ENCODE measurements around the gene DRAM1.
A peak's percentile ranks its signal among the peaks of the same experiment; 100 is the strongest.
"Not testable (repeated sequence)": the region's sequence is repeated elsewhere in the genome, so short reads cannot be mapped to it uniquely, and the experiment has no call there.

The DRAM1 gene

DNA sequence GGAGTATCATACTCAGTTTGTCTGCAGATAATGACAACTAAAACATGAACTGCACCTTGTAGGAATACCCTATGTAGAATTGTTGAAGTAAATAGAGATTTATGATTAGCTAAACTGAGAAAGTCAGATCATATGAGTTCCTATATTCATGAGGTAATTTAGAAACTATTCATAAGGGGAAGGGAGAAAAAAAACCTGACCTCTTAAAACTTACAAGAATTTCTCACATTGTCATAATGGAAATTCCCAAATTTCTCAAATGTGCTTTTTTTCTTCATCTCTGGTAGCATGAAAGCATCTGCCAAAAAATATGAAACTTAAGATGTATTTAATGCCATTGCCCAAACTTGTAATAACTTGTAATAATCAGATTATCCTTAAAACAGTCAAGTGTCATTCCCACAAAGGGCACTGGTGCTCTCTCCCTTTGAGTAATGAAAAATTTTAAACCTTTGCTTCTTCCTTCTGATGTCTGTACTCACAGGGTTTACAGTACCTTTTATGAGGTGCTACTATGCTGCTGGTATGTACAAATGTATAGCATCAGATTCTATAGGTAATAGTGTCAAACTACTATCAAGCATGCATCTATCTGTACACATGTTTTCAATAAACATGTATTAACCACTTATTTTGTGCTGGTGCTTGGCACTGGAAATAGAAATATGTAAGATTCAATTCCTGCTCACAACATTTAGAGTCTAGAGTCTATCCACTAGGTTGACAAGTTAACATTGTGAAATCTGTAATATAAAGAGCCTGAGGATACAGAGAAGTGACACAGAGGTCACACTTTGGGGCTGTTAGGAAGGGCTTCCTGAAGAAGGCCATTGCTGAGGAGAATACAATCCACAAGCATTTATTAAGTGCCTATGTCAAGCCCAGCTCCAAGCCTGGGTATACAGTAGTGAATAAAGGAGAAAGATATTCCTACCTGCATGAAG, 17.4 kb upstream of the DRAM1 start:
- Histone ChIP-seq H3K4me3 (ENCODE audit: low read depth, low read length) (no peak overlapping the region), H3K79me2 (ENCODE audit: control insufficient read depth, insufficient read depth, low read length, unreplicated experiment) (no peaks in the 10 kb centered on the region), H3K4me1 (ENCODE audit: control insufficient read depth, insufficient read depth, low read length, unreplicated experiment) (peaks cover 26% of the 10 kb centered on the region), H3K27ac (ENCODE audit: low read depth, low read length) (no peak overlapping the region; the same call in 1 of the 2 replicates), H3K27me3 (ENCODE audit: insufficient read depth, low read length) (no peaks in the 10 kb centered on the region), H3K36me3 (ENCODE audit: insufficient read depth, low read length) (no peaks in the 10 kb centered on the region), H2AFZ (ENCODE audit: low read length, unreplicated experiment) (no peak overlapping the region)

DNA sequence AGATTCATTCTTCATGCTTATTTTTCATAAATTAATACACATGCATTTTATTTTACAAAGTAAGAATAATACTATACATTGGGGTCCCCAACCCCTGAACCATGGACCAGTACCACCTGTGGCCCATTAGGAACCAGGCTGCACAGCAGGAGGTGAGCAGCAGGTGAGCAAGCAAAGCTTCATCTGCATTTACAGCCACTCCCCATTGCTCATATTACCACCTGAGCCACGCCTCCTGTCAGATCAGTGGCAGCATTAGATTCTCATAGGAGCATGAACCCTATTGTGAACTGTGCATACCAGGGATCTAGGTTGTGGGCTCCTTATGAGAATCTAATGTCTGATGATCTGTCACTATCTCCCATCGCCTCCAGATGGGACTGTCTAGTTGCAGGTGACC, 15.7 kb upstream of the DRAM1 start:
- not testable (repeated sequence) for H2AFZ ChIP-seq (ENCODE audit: low read length, unreplicated experiment); H3K27ac ChIP-seq (ENCODE audit: low read depth, low read length); H3K36me3 ChIP-seq (ENCODE audit: insufficient read depth, low read length); H3K79me2 ChIP-seq (ENCODE audit: control insufficient read depth, insufficient read depth, low read length, unreplicated experiment); H3K4me3 ChIP-seq (ENCODE audit: low read depth, low read length); H3K27me3 ChIP-seq (ENCODE audit: insufficient read depth, low read length)
- peaks cover 20% of the 10 kb centered on the region for H3K4me1 ChIP-seq (ENCODE audit: control insufficient read depth, insufficient read depth, low read length, unreplicated experiment)

DNA sequence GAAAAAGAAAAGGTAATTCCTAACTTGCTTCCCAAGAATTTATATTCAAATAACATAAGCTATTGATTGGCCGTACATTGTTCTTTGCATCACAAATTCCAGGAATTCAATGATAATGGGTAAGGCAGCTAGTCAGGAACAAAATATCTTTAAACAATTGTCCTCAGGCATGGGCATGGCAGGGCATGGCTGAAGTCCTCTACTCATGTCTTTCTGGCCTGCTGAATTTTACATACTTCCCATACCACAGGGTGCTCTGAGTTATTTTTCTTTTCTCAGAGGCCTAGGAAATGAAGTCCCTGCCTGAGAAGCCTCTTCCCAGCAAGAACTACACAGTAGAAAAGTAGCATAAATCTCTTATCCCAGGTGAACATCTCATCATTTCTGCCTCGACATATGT, 15.1 kb upstream of the DRAM1 start:
- Histone ChIP-seq H3K4me3 (ENCODE audit: low read depth, low read length) (no peak overlapping the region), H3K27me3 (ENCODE audit: insufficient read depth, low read length) (no peaks in the 10 kb centered on the region), H3K36me3 (ENCODE audit: insufficient read depth, low read length) (no peaks in the 10 kb centered on the region), H3K79me2 (ENCODE audit: control insufficient read depth, insufficient read depth, low read length, unreplicated experiment) (no peaks in the 10 kb centered on the region), H3K27ac (ENCODE audit: low read depth, low read length) (no peak overlapping the region), H3K4me1 (ENCODE audit: control insufficient read depth, insufficient read depth, low read length, unreplicated experiment) (peaks cover 17% of the 10 kb centered on the region), H2AFZ (ENCODE audit: low read length, unreplicated experiment) (no peak overlapping the region)

DNA sequence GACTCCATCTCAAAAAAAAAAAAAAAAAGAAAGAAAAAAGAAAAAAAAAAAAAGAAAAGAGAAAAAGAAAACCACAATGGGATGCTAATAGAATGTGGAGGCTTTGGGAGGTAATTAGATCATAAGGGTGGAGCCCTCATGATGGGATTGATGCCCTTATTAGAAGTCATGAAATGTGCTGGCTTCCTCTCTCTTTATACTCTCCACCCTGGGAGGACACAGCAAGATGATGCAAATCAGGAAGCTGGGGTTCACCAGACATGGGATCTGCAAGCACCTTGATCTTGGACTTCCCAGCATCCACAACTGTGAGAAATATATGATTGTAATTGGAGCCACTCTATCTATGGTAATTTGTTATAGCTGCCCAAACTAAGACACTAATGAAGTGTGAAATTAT, 13.4 kb upstream of the DRAM1 start:
- Histone ChIP-seq H3K4me3 (ENCODE audit: low read depth, low read length) (no peak overlapping the region), H3K36me3 (ENCODE audit: insufficient read depth, low read length) (no peaks in the 10 kb centered on the region), H2AFZ (ENCODE audit: low read length, unreplicated experiment) (no peak overlapping the region), H3K4me1 (ENCODE audit: control insufficient read depth, insufficient read depth, low read length, unreplicated experiment) (peaks cover 10% of the 10 kb centered on the region), H3K27ac (ENCODE audit: low read depth, low read length) (no peak overlapping the region), H3K27me3 (ENCODE audit: insufficient read depth, low read length) (no peaks in the 10 kb centered on the region), H3K79me2 (ENCODE audit: control insufficient read depth, insufficient read depth, low read length, unreplicated experiment) (no peaks in the 10 kb centered on the region)

DNA sequence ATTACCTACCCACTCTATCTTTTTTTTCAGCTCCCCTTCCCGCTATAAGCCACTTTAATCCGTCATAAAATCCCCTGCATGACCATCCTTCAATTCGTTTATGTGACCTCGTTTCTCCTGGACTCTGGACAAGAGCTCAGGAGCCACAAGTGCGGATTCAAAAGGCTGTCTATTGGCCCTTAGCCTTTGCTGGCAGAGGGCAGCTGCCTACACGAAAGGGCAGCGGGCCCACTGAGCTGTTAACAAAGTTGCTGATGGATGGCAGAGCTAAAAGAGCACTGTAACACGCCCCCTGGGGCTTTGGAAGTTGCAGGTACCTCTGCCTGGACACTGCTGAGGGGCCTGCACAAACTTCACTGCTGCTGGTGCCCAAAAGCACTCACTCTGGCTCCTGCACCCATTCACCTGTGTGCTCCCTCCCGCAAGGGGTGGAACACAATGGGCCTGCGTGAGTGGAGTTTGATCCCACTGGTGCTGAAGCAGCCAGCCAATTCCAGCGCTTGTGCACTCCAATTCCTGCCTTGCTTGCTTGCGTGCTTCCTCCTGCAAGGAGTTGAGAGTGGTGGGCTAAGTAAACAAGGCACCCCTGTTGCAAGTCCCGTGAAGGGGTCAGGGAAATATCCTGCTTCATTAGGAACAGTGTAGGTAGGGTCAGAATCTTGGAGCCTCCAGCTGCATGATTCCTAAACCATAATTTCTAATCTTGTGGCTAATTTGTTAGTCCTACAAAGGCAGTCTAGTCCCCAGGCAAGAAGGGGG, 10.6 kb upstream of the DRAM1 start:
- H3K4me1 ChIP-seq (ENCODE audit: control insufficient read depth, insufficient read depth, low read length, unreplicated experiment): no peaks in the 10 kb centered on the region
- H3K36me3 ChIP-seq (ENCODE audit: insufficient read depth, low read length): no peaks in the 10 kb centered on the region
- H2AFZ ChIP-seq (ENCODE audit: low read length, unreplicated experiment): no peak overlapping the region
- H3K27ac ChIP-seq (ENCODE audit: low read depth, low read length): no peak overlapping the region
- no peaks in the 10 kb centered on the region for H3K27me3 ChIP-seq (ENCODE audit: insufficient read depth, low read length)
- no peaks in the 10 kb centered on the region for H3K79me2 ChIP-seq (ENCODE audit: control insufficient read depth, insufficient read depth, low read length, unreplicated experiment)
- H3K4me3 ChIP-seq (ENCODE audit: low read depth, low read length): no peak overlapping the region

DNA sequence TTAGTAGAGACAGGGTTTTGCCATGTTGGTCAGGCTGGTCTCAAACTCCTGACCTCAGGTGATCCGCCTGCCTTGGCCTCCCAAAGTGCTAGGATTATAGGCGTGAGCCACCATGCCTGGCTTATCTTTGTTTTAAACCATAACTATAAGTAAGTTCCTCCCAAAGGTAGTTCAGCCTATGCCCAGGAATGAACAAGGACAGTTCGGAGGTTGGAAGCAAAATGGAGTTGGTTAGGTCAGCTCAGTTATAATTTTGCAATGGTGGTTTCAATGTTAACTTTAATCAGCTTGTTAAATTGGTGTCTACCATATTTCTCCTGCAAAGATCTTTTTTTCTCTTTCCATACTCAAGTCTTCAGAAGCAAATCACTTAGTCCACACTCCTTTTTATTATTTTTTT, 9.8 kb upstream of the DRAM1 start:
- H3K27me3 ChIP-seq (ENCODE audit: insufficient read depth, low read length); H3K4me1 ChIP-seq (ENCODE audit: control insufficient read depth, insufficient read depth, low read length, unreplicated experiment); H3K27ac ChIP-seq (ENCODE audit: low read depth, low read length); H2AFZ ChIP-seq (ENCODE audit: low read length, unreplicated experiment); H3K4me3 ChIP-seq (ENCODE audit: low read depth, low read length); H3K79me2 ChIP-seq (ENCODE audit: control insufficient read depth, insufficient read depth, low read length, unreplicated experiment); H3K36me3 ChIP-seq (ENCODE audit: insufficient read depth, low read length): not testable (repeated sequence)

DNA sequence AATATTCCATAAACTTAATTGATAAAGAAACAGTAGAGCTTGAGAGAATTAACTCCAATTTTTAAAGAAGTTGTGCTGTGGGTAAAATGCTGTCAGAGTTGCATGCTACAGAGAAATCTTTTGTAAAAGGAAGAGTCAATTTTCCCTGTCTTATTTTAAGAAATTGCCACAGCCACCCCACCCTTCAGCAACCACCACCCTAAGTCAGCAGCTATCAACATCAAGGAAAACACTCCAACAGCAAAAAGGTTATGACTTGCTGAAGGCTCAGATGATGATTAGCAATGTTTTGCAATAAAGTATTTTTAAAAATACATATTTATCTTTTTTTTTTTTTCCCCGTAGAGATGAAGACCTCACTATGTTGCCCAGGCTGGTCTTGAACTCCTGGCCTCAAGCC, 6.5 kb upstream of the DRAM1 start:
- Histone ChIP-seq H2AFZ (ENCODE audit: low read length, unreplicated experiment) (no peak overlapping the region), H3K36me3 (ENCODE audit: insufficient read depth, low read length) (no peaks in the 10 kb centered on the region), H3K4me1 (ENCODE audit: control insufficient read depth, insufficient read depth, low read length, unreplicated experiment) (peaks cover 8% of the 10 kb centered on the region), H3K27ac (ENCODE audit: low read depth, low read length) (no peak overlapping the region), H3K27me3 (ENCODE audit: insufficient read depth, low read length) (no peaks in the 10 kb centered on the region), H3K4me3 (ENCODE audit: low read depth, low read length) (no peak overlapping the region), H3K79me2 (ENCODE audit: control insufficient read depth, insufficient read depth, low read length, unreplicated experiment) (no peaks in the 10 kb centered on the region)

DNA sequence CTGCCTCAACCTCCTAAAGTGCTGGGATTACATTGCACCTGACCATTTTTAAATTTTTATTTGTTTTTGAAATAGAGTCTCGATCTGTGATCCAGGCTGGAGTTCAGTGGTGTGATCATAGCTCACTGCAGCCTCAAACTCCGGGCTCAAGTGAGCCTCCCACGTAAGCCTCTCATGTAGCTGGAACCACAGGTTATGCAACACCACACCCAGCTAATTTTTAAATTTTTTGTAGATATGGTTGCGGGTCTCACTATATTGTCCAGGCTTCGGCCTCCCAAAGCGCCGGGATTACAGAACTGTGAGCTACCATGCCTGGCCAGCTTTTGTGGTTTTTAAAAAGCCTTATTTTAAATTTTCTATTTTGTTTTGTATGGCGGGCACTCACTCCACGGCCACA, 2.2 kb upstream of the DRAM1 start:
- Histone ChIP-seq H2AFZ (ENCODE audit: low read length, unreplicated experiment) (no peak overlapping the region), H3K27ac (ENCODE audit: low read depth, low read length) (peak overlapping the region; percentile 93; the same call in 1 of the 2 replicates)

DNA sequence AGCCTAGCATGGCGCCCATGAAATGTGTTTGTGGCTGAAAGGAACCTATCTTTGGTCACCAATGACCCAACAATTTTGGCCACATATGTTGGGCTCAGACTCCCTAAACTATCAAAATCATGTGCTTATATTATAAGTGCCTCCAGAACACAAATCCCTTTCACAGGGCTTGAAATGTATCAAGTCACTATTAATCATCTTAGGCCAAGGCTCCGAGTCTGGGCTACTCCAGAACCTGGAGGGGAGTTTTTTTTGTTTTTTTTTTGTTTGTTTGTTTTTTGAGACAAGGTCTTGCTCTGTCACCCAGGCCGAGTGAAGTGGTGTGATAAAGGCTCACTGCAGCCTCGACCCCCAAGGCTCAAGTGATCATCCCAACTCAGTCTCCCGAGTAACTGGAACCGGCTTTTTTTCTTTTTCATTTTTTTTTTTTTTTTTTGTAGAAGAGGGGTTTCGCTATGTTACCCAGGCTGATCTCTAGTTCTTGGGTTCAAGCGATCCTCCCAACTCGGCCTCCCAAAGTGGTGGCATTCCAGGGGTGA, 989 bp upstream of the DRAM1 start:
- Histone ChIP-seq H3K4me1 (ENCODE audit: control insufficient read depth, insufficient read depth, low read length, unreplicated experiment) (peaks cover 14% of the 10 kb centered on the region), H3K79me2 (ENCODE audit: control insufficient read depth, insufficient read depth, low read length, unreplicated experiment) (no peaks in the 10 kb centered on the region), H3K27me3 (ENCODE audit: insufficient read depth, low read length) (no peaks in the 10 kb centered on the region), H3K27ac (ENCODE audit: low read depth, low read length) (peak overlapping the region; percentile 93), H3K4me3 (ENCODE audit: low read depth, low read length) (peak overlapping the region; percentile 89), H2AFZ (ENCODE audit: low read length, unreplicated experiment) (peak overlapping the region; percentile 77), H3K36me3 (ENCODE audit: insufficient read depth, low read length) (no peaks in the 10 kb centered on the region)

More for the DNA sequence above, 2.2 kb upstream of the DRAM1 start:
- H3K79me2 ChIP-seq (ENCODE audit: control insufficient read depth, insufficient read depth, low read length, unreplicated experiment): no peaks in the 10 kb centered on the region
- peaks cover 14% of the 10 kb centered on the region for H3K4me1 ChIP-seq (ENCODE audit: control insufficient read depth, insufficient read depth, low read length, unreplicated experiment)
- H3K36me3 ChIP-seq (ENCODE audit: insufficient read depth, low read length): no peaks in the 10 kb centered on the region
- no peak overlapping the region for H3K4me3 ChIP-seq (ENCODE audit: low read depth, low read length)
- no peaks in the 10 kb centered on the region for H3K27me3 ChIP-seq (ENCODE audit: insufficient read depth, low read length)

DNA sequence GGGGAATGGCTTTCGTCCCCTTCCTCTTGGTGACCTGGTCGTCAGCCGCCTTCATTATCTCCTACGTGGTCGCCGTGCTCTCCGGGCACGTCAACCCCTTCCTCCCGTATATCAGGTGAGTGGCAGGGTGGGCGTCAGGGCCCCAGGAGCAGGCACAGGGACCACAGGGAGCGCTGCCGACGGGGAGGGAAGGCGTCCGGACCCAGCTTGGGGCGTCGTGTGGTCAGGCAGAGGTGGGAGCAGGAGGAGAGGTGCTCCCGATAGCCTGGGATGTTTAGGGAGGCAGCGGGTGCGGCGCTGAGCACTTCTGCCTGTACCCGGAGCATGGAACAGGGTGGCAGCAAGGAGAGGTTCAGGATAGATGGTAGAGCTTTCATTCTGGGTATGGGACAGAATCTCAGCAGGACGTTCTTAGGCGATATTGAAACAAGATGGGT, 444 bp downstream of the DRAM1 start:
- Histone ChIP-seq H3K4me1 (ENCODE audit: control insufficient read depth, insufficient read depth, low read length, unreplicated experiment) (peaks cover 14% of the 10 kb centered on the region), H2AFZ (ENCODE audit: low read length, unreplicated experiment) (peak overlapping the region; percentile 43), H3K36me3 (ENCODE audit: insufficient read depth, low read length) (no peaks in the 10 kb centered on the region), H3K27me3 (ENCODE audit: insufficient read depth, low read length) (no peaks in the 10 kb centered on the region), H3K27ac (ENCODE audit: low read depth, low read length) (peak overlapping the region; percentile 93), H3K4me3 (ENCODE audit: low read depth, low read length) (peak overlapping the region; percentile 89), H3K79me2 (ENCODE audit: control insufficient read depth, insufficient read depth, low read length, unreplicated experiment) (no peaks in the 10 kb centered on the region)

Data from ACC112 (cell line).